SU-DHL-6 (cell line): ENCODE data around the gene NKX1-2.

Experiments used
- H2AFZ ChIP-seq: fragments of 200-600 bp; sonication (generic); 2 replicates; pipeline ENCODE4 v1.6.1; 2014; ENCODE audit warnings: low read depth, mild to moderate bottlenecking, moderate library complexity, mixed read lengths, antibody characterized with exemption, low read length; ENCODE audit not compliant: severe bottlenecking
- H3F3A ChIP-seq: fragments of 200-600 bp; shearing (Covaris generic); 2 replicates; pipeline ENCODE4 v1.6.0; 2016; ENCODE audit warnings: antibody characterized with exemption, mild to moderate bottlenecking; ENCODE audit not compliant: insufficient read depth
- H3K27ac ChIP-seq: fragments of 200-600 bp; sonication (generic); 2 replicates; pipeline ENCODE4 v1.5.1; 2016; ENCODE audit warnings: low read depth, mild to moderate bottlenecking, low read length, moderate library complexity, mixed read lengths
- H3K27me3 ChIP-seq: fragments of 200-600 bp; sonication (generic), shearing (Covaris generic); 2 replicates; pipeline ENCODE4 v1.6.0; 2014; ENCODE audit warnings: mild to moderate bottlenecking, low read length
- H3K36me3 ChIP-seq: fragments of 200-600 bp; sonication (generic); 2 replicates; pipeline ENCODE4 v1.6.1; 2014; ENCODE audit warnings: mild to moderate bottlenecking, low read length, mixed read lengths
- H3K4me2 ChIP-seq: fragments of 300-600, 200-600 bp; shearing (Covaris generic), sonication (generic); 2 replicates; pipeline ENCODE4 v1.6.0; 2014; ENCODE audit warnings: low read length, low read depth, mild to moderate bottlenecking; ENCODE audit not compliant: poor library complexity, severe bottlenecking
- H3K4me3 ChIP-seq: fragments of 200-600 bp; sonication (generic); 2 replicates; pipeline ENCODE4 v1.5.1; 2014; ENCODE audit warnings: antibody characterized with exemption, low read length, mild to moderate bottlenecking, mixed read lengths; ENCODE audit not compliant: insufficient read depth, poor library complexity, severe bottlenecking
- H3K79me2 ChIP-seq: fragments of 200-600 bp; sonication (generic); 2 replicates; pipeline ENCODE4 v1.6.1; 2014; ENCODE audit warnings: mild to moderate bottlenecking, low read length, moderate library complexity; ENCODE audit not compliant: insufficient read depth
- H3K9ac ChIP-seq: fragments of 200-600 bp; sonication (generic); 2 replicates; pipeline ENCODE4 v1.7.0; 2014; ENCODE audit warnings: mild to moderate bottlenecking, low read length
- H3K9me2 ChIP-seq: fragments of 200-600 bp; sonication (generic); replicated peaks from 2 replicates; pipeline ENCODE4 v1.6.1; 2014; ENCODE audit warnings: low read length; ENCODE audit not compliant: insufficient read depth
- H3K9me3 ChIP-seq: fragments of 200-600 bp; sonication (generic); 2 replicates; pipeline ENCODE4 v1.6.1; 2014; ENCODE audit warnings: low read length, mixed read lengths; ENCODE audit not compliant: insufficient read depth
- H4K20me1 ChIP-seq: fragments of 200-600 bp; sonication (generic); 2 replicates; pipeline ENCODE4 v1.6.1; 2014; ENCODE audit warnings: low read depth, mild to moderate bottlenecking, antibody characterized with exemption, low read length, moderate library complexity, mixed read lengths
- CTCF ChIP-seq: fragments of 200-600 bp; sonication (generic); IDR thresholded peaks from one replicate; pipeline ENCODE4 v1.5.1; 2017; ENCODE audit warnings: antibody characterized with exemption, mild to moderate bottlenecking, low read length, moderate library complexity; ENCODE audit not compliant: insufficient read depth, poor library complexity, severe bottlenecking
- EZH2phosphoT487 ChIP-seq: fragments of 200-600 bp; sonication (generic), shearing (Covaris generic); conservative IDR thresholded peaks from 2 replicates; pipeline ENCODE4 v1.6.1; 2018; ENCODE audit warnings: mild to moderate bottlenecking, antibody characterized with exemption, low read length, moderate library complexity, mixed read lengths

NKX1-2 gene

GRCh38 chr10:124433461-124433860 is 16.4 kb downstream of the NKX1-2 start:
- Histone ChIP-seq H4K20me1 (no peaks in the 10 kb centered on the region), H3K9me3 (no peaks in the 10 kb centered on the region), H3K4me3 (no peak overlapping the region), H3K9me2 (no peaks in the 10 kb centered on the region), H3K27me3 (no peaks in the 10 kb centered on the region), H3F3A (no peaks in the 10 kb centered on the region), H2AFZ (no peak overlapping the region), H3K4me2 (no peak overlapping the region), H3K9ac (no peak overlapping the region), H3K36me3 (no peaks in the 10 kb centered on the region), H3K27ac (no peak overlapping the region), H3K79me2 (no peaks in the 10 kb centered on the region)
- TF ChIP-seq EZH2phosphoT487 (no peak), CTCF (no peak)

GRCh38 chr10:124430077-124430476 is 19.8 kb downstream of the NKX1-2 start:
- H3K79me2 ChIP-seq = no peaks in the 10 kb centered on the region
- H3K27me3 ChIP-seq = no peaks in the 10 kb centered on the region
- TF ChIP-seq EZH2phosphoT487 (no peak), CTCF (no peak)
- no peak overlapping the region for H2AFZ ChIP-seq
- no peaks in the 10 kb centered on the region for H3K9me3 ChIP-seq
- H3K9ac ChIP-seq = no peak overlapping the region
- no peak overlapping the region for H3K4me2 ChIP-seq
- no peak overlapping the region for H3K4me3 ChIP-seq
- H3K27ac ChIP-seq = no peak overlapping the region
- H4K20me1 ChIP-seq = no peaks in the 10 kb centered on the region
- H3K36me3 ChIP-seq = no peaks in the 10 kb centered on the region
- no peaks in the 10 kb centered on the region for H3F3A ChIP-seq
- H3K9me2 ChIP-seq = no peaks in the 10 kb centered on the region

GRCh38 chr10:124429576-124429975 is 20.3 kb downstream of the NKX1-2 start:
- Histone ChIP-seq H3K9ac (no peak overlapping the region), H3K4me3 (no peak overlapping the region), H3F3A (no peaks in the 10 kb centered on the region), H3K36me3 (no peaks in the 10 kb centered on the region), H4K20me1 (no peaks in the 10 kb centered on the region), H3K27me3 (no peaks in the 10 kb centered on the region), H3K9me3 (no peaks in the 10 kb centered on the region), H2AFZ (no peak overlapping the region), H3K27ac (no peak overlapping the region), H3K9me2 (no peaks in the 10 kb centered on the region), H3K79me2 (no peaks in the 10 kb centered on the region), H3K4me2 (no peak overlapping the region)
- TF ChIP-seq CTCF (no peak), EZH2phosphoT487 (no peak)
